ENCODE data around the gene DHPS.

The DHPS gene

GRCh38 chr19:12708641-12709040 is 27.0 kb upstream of the DHPS start:
- Histone ChIP-seq H3K4me1 (ENCODE audit: control insufficient read depth, low read length) (peaks cover 1% of the 10 kb centered on the region), H3K27me3 (ENCODE audit: control insufficient read depth, low read length) (no peaks in the 10 kb centered on the region), H3K9me3 (ENCODE audit: control insufficient read depth, insufficient read depth, low read length) (no peaks in the 10 kb centered on the region), H3K4me3 (ENCODE audit: low read length) (no peak overlapping the region), H3K4me2 (ENCODE audit: low read length) (no peak overlapping the region), H3K27ac (ENCODE audit: low read depth, low read length) (no peak overlapping the region), H4K20me1 (ENCODE audit: control insufficient read depth, insufficient read depth, low read depth, low read length) (no peaks in the 10 kb centered on the region), H3K36me3 (ENCODE audit: control insufficient read depth, low read length) (peaks cover 81% of the 10 kb centered on the region), H3K9me2 (replicated peaks; ENCODE audit: control insufficient read depth, low read length) (no peaks in the 10 kb centered on the region), H3F3A (ENCODE audit: control insufficient read depth, insufficient read depth) (peaks cover 2% of the 10 kb centered on the region; the same call in 1 of the 2 replicates), H3K79me2 (ENCODE audit: control insufficient read depth, low read length) (peaks cover 2% of the 10 kb centered on the region; the same call in 1 of the 2 replicates)
- no peak for TF ChIP-seq CTCF (IDR thresholded peaks at IDR 0.05; ENCODE audit: low read depth, low read length, poor library complexity, severe bottlenecking)
- TF ChIP-seq EZH2phosphoT487 (IDR thresholded peaks at IDR 0.05; ENCODE audit: borderline replicate concordance, low read length): no peak

DNA sequence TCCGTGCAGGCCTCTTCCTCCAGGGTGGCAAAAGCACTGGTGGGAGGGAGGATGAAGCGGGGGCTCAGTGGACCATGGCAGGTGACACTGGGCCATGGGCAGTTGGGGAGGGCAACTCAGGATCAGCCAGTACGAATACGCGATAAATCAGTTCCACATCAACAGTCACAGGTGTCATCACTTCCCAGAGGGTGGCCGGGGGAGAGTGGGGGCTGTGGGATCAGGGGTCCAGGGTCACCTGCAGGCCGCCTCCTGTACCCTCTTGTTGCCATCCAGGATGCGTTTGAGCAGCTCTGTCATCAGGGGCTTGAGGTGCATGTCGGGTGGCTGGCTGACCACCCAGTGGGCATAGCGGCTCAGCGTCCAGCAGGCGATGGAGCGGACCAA is 24.6 kb upstream of the DHPS start:
- Histone ChIP-seq H3K27ac (ENCODE audit: low read depth, low read length) (no peak overlapping the region), H3K36me3 (ENCODE audit: control insufficient read depth, low read length) (peaks cover 90% of the 10 kb centered on the region), H3K4me3 (ENCODE audit: low read length) (no peak overlapping the region), H3F3A (ENCODE audit: control insufficient read depth, insufficient read depth) (peaks cover 2% of the 10 kb centered on the region; the same call in 1 of the 2 replicates), H3K9me3 (ENCODE audit: control insufficient read depth, insufficient read depth, low read length) (no peaks in the 10 kb centered on the region), H3K27me3 (ENCODE audit: control insufficient read depth, low read length) (no peaks in the 10 kb centered on the region), H3K79me2 (ENCODE audit: control insufficient read depth, low read length) (peaks cover 8% of the 10 kb centered on the region), H3K4me1 (ENCODE audit: control insufficient read depth, low read length) (peaks cover 12% of the 10 kb centered on the region), H4K20me1 (ENCODE audit: control insufficient read depth, insufficient read depth, low read depth, low read length) (peaks cover 5% of the 10 kb centered on the region; the same call in 1 of the 2 replicates), H3K9me2 (replicated peaks; ENCODE audit: control insufficient read depth, low read length) (no peaks in the 10 kb centered on the region), H3K4me2 (ENCODE audit: low read length) (no peak overlapping the region)
- TF ChIP-seq EZH2phosphoT487 (IDR thresholded peaks at IDR 0.05; ENCODE audit: borderline replicate concordance, low read length): no peak
- no peak for TF ChIP-seq CTCF (IDR thresholded peaks at IDR 0.05; ENCODE audit: low read depth, low read length, poor library complexity, severe bottlenecking)

GRCh38 chr19:12705654-12706331 is 24.1 kb upstream of the DHPS start:
- TF ChIP-seq CTCF (IDR thresholded peaks at IDR 0.05; ENCODE audit: low read depth, low read length, poor library complexity, severe bottlenecking) (no peak), EZH2phosphoT487 (IDR thresholded peaks at IDR 0.05; ENCODE audit: borderline replicate concordance, low read length) (no peak)
- Histone ChIP-seq H3K4me3 (ENCODE audit: low read length) (no peak overlapping the region), H3K27me3 (ENCODE audit: control insufficient read depth, low read length) (no peaks in the 10 kb centered on the region), H3K9me3 (ENCODE audit: control insufficient read depth, insufficient read depth, low read length) (no peaks in the 10 kb centered on the region), H3K4me1 (ENCODE audit: control insufficient read depth, low read length) (peaks cover 12% of the 10 kb centered on the region), H3K27ac (ENCODE audit: low read depth, low read length) (no peak overlapping the region), H3K4me2 (ENCODE audit: low read length) (no peak overlapping the region), H3F3A (ENCODE audit: control insufficient read depth, insufficient read depth) (peaks cover 2% of the 10 kb centered on the region; the same call in 1 of the 2 replicates), H3K9me2 (replicated peaks; ENCODE audit: control insufficient read depth, low read length) (no peaks in the 10 kb centered on the region), H3K79me2 (ENCODE audit: control insufficient read depth, low read length) (peaks cover 8% of the 10 kb centered on the region), H3K36me3 (ENCODE audit: control insufficient read depth, low read length) (peaks cover 91% of the 10 kb centered on the region), H4K20me1 (ENCODE audit: control insufficient read depth, insufficient read depth, low read depth, low read length) (peaks cover 5% of the 10 kb centered on the region; the same call in 1 of the 2 replicates)

Data from DOHH2 (cell line).